ENCODE data around the gene ADCY5.

GRCh38 chr3:123371426-123371825, 77.5 kb downstream of the ADCY5 start:
- TF ChIP-seq CTCF (IDR thresholded peaks at IDR 0.05; ENCODE audit: borderline replicate concordance, extremely low read depth, low read length, poor library complexity, severe bottlenecking) (no peak), EZH2 (IDR thresholded peaks at IDR 0.05; ENCODE audit: borderline replicate concordance, low read depth, low read length, severe bottlenecking) (no peak)
